GM19452 (cell line): ENCODE results near the gene CNOT6L.
"Not testable (repeated sequence)": the region's sequence is repeated elsewhere in the genome, so short reads cannot be mapped to it uniquely, and the experiment has no call there.

Source experiments
- ATAC-seq: cut with Tn5 transposase; IDR thresholded peaks from one replicate; pipeline ENCODE4 v1.9.1; 2021; ENCODE audit not compliant: unreplicated experiment

The CNOT6L gene

DNA sequence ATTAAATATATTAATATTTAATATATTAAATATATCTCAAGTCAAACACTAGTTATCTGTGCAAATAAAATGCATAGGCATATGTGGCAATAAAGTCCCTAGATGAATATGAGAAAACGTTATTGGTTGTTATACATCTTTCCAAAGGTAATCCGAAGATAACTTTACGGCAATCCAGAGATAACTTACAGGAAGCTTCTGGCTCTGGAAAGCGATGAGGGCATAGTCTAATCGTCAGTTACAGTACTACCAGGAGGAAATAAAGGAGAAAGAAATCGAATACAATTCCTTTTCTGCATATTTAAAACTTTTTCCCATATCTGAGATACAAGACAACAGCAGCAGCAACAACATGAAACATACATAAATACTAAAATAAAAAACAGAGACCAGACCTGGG, 35.3 kb downstream of the CNOT6L start:
- ATAC-seq, result no peak

DNA sequence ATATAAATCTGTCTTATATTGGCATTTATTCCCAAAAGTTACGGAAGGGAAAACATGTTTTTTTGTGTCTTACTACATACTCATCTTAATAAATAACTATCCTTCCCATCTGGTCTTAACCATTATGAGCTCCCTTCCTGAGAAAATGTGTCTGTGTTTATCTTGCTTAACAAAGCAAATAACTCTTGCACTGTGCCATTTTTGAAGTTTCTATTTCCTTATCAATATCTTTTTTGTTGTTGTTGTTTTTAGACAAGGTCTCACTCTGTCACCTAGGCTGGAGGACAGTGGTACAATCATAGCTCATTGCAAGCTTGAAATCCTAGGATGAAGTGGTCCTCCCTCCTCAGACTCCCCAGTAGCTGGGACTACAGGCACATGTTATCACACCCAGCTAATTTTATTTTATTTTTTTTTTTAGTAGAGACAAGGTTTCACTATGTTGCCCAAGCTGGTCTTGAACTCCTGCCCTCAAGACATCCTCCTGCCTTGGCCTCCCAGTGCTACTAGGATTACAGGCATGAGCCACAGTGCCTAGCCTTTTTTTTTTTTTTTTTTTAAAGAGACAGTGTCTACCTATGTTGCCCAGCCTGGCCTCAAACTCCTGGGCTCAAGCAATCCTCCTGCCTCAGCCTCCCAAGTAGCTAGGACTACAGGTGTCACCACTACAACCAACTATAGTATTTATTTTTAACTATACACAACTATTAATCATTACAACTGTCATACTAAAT, 36.9 kb downstream of the CNOT6L start:
- no peak for ATAC-seq

DNA sequence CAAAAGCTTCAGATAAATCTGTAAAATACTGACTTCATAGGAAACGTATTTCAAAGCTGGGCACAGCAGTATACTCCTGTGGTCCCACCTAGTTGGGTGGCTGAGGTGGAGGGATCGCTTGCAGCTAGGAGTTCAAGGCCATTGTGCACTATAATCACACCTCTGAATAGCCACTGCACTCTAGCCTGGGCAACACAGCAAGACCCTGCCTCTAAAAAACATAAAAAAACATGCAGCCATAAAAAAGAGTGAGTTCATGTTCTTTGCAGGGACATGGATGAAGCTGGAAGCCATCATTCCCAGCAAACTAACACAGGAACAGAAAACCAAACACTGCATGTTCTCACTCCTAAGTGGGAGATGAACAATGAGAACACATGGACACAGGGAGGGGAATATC, 38.4 kb downstream of the CNOT6L start:
- ATAC-seq, result not testable (repeated sequence)

DNA sequence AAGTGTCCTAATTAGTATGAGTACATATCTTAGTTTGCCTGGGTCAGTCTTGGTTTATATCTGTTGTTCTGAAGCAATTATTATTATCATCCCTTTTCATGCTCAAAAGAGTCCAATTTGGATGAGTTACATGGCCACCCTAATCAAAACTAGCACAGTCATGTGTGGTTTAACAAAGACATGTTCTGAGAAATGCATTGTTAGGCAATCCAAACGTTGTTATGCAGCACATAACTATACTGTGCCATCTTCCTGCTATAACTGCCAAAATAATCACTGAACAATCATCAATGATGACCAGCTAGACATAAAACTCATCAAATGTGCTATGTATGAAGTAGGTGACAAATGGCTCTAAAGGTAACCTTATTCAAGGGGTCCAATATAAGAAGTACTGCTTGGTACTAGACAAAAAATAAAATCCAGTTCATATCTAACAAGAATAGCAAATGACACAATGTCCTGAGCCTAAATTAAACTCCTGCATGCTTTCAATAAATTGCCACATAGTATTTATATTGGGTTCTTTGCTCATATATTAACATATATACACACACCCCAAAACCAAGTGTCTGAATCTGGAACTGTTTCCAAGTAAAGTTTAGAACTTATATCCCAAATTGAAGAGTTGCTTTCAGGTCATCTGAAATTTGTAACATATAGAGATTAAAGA, 41.9 kb downstream of the CNOT6L start:
- no peak for ATAC-seq

DNA sequence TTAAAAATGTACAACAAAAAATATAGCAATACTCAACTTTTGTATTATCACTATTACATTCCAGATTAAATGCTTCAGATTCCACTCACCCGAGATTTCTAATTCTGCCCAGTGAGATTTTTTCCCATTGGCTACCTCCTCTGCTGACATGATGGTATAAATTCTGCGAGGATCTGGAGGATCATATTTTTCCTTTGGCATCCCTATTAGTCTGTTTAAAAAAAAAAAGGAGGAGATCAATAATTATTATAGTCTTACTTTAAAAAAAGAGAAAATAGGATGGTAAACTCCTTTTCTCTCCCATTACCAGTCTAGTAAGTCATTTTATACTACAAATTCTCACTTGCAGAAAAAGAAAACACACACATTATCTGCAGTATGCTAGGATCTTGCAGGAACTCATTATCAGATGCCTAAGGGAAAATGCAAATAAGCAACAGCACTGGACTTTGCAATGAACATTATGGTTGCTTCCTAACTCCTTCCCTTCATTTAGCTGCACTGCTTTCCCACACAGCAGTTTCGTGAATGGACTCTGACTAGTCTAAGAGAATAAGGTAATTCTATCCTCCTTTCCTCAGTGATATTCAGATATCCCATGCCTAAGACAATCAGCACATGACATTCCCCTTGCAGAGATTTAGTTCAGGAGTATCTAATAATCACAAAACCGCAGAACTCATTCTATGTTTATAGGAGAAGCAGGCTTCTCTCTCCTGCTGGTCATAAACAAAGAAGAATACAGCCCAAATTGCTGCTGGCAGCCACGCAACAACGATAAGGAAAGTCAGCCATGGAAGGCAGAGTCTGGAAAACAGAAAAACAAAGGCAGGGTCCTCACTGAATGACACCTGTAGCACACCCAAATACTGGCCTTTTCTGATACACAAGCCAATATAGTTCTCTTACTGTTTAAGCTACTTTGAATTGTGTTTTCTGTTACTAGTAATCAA, 42.7 kb downstream of the CNOT6L start:
- ATAC-seq, result no peak

DNA sequence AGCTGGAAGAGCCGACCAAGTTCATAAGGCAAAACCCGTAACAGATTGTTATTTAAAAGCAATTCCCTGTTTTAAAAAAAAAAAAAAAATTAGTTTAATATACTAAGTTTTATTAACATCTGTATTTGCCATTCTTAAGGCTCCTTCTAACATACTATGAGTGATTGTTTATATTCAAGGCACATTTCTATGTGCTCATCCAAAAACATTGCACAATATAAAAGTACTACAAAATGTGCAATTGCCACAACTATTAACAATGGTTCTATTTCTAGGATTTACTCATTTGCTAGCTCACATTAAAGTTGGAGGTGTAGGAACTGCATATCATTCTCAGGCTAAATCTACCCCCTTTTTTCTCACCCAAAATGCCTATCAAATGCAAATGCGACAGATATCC, 46.1 kb downstream of the CNOT6L start:
- no peak for ATAC-seq

DNA sequence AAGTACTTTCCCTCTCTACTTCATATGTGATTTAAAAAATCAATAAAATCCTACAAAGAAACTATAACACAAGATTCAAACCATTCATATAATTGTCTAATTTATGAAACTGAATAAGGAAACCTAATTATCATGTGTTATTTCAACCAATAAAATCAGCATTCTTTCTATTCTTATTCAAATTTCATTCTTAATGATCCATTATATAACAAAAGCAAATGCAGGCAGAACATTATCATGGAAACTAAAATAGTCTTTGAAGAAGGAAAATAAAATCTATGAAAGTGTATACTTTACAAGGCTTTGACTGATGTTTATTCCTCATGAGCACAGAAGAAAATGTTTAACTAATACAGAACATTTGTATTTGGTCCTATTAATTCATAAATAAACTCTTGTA, 47.6 kb downstream of the CNOT6L start:
- no peak for ATAC-seq

DNA sequence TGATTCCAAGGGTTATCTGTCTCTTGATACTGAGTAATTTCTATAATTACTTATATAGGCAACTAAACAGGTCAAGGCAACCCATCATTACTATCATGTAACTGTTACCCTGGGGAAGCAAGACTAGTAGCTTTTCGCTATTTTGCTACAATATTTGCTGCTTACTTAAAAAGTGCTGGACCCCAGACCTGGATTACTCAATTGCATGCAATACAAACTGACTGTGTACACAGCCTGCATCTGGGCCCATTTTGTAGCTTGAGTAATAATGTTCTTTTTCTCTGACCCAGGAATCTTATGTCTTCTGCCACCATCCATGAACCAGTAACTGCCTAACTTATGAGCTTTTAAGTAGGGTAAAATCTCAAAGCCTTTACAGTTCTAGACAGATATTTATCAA, 53.4 kb downstream of the CNOT6L start:
- no peak for ATAC-seq

DNA sequence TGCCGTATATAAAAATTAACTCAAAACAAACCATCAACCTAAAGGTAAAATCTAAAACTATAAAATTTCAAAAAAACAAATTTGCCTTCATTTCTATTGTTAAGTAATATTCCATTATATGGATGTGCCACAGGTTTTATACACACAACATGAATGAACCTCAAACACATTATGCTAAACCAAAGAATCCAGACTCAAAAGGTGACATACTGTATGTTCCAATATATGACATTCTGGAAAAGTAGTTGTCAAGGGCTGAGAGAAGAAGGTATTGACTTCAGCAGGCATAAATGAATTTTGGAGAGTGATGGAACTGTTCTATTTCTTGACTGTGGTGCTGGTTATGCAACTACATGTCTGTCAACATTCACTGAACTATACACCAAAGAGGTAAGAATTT, 56.6 kb downstream of the CNOT6L start:
- no peak for ATAC-seq

DNA sequence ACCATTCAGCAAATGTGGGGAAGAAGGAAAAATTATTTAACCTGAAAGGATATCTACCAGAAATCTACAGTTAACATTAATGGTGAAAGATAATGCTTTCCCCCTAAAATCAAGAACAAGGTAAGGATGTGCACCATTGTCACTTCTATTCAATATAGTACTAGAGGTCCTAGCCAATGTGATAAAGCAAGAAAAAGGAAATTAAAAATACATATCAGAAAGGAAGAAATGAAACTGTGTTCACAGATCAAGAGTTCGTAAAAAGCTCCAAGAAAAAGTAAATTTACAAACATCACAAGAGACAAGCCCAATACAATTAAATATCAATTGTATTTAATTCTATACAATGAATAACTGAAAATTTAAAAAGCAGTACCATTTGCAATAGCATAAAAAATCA, 57.6 kb downstream of the CNOT6L start:
- ATAC-seq, result no peak

DNA sequence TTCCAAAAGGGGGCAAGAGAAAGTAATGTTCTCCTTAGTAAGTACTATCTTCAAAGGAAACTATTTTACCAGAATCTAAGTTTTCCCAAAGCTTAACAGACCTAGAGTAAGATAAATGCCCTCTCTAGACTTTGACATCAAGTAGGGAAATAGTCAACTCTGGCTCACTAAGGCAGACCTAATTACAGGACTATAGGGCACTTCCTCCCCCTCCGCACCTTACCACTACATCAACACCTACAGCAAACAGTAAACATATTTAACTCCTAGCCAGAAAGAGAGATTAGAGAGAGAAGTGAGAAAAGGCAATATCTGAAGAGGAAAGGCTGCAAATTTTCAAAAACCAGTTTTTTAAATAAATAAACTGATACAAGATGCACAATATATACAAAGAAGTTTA, 60.4 kb downstream of the CNOT6L start:
- no peak for ATAC-seq

DNA sequence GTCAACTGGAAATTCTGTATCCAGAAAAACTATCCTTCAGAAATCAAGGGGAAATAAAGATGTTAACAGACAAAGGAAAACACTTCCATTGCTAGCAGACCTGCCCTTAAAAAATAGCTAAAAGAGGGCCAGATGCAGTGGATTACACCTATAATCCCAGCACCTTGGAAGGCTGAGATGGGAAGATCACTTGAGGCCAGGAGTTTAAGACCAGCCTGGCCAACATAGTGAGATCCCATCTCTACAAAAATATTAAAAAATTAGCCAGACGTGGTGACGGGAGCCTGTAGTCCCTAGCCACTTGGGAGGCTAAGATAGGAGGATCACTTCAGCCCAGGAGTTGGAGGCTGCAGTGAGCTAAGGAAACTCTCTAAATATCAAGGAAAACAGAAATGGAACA, 67.4 kb downstream of the CNOT6L start:
- ATAC-seq, result no peak

DNA sequence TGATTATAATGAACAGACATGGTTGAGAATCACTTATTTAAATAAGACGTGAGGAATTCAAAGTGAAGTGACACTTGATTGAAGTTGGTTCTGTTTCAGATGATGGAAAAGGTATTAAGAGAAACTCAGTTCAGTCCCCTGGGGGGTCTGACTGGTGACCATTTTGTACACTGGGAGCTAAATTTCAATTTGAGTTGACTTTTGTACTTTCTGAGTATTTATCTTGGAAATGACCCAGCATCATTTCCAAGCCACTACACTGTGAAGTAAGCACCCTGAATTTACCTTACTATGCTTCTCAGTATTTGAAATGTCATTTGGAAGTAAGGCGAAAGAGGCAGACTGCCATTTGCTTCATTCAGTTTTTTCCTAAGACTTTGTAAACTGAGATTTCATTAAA, 73.4 kb downstream of the CNOT6L start:
- no peak for ATAC-seq

DNA sequence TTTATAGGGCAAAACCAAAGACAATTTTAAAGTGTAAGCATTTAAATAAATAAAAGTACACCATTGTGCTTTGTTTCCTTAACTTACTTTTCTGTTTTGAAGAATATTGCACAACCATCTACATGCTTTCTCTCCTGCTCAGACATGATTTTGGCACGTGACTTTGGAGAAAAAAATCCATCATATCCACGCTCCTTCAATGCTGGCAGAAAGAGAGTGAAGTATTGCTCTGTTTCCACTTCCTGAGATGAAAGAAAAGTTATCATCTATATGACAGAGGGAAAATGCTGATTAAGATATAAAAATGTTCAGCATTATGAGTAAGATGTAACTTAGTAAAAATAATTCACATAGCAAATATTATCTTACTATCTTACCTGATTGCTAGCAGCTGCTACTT, 77.1 kb downstream of the CNOT6L start:
- ATAC-seq, result no peak

DNA sequence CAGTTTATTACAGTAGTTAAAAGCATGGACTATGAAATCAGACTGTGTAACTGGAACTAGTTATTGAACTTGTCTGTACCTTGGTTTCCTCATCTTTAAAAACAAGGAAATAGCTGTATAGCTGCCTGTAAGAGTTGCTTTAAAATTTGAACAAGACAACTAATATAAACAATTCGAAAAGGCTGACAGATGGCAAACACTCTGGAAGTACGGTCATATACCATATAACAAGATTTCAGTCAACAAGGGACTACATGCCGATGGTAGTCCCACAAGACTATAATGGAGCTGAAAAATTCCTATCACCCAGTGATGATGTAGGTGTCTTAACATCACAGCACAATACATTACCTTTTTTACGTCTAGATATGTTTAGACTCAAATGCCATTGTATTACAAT, 78.7 kb downstream of the CNOT6L start:
- no peak for ATAC-seq

DNA sequence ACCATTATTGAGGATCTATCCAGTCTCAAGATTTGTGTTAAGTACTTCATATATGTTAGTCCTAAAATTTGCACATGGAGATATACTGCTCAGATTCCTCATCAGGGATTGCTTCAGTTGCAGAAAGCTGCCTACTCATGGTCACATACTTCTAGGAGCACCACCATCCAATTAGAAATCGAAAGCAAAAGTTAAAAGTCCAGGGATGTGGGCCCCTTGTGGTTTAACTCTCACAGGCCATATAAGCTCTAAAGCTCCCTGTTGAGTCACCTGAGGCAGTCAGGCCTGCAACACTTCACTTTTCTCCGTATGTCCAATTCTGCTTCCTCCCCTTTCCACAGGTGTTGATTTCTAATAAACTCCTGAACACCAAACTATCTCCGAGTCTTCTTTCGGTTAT, 84.2 kb downstream of the CNOT6L start:
- peak; percentile 98 for ATAC-seq

DNA sequence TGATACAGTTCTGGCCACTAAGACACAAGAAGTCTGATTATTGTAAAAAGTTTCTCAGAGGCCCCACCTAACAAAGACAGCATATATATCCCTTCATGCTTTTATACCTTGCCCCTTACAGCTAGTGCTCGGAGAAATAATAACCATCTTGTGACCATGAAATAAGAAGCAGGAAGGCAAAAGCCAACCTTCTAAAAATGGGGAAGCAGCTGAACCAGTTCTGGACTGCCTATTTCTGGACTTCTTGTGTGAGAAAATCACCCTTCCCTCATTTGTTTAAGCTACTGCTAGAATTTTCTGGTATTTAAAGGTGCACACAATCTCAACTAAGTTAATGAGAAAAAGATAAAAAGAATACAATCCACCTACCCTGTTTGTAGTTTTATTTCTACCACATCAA, 87.5 kb downstream of the CNOT6L start:
- no peak for ATAC-seq

DNA sequence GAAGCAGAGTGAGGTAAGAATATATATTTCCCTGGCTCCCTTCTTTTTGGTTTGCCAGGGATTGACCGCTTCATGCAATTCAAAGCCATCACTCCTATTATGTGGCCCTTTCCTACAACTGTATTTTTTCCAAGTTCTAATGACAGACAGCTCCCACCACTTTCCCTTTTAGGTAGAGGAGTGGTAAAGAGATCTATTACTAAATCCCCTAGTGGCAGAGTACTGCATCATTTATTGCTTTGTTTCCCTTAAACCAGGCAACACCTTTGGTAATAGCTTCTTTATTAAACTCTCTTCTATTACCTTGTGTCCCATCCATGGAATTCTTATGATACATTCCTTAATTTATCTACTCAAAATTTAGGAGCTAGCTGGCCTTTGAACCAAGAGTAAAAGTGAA, 90.7 kb downstream of the CNOT6L start:
- ATAC-seq, result no peak

DNA sequence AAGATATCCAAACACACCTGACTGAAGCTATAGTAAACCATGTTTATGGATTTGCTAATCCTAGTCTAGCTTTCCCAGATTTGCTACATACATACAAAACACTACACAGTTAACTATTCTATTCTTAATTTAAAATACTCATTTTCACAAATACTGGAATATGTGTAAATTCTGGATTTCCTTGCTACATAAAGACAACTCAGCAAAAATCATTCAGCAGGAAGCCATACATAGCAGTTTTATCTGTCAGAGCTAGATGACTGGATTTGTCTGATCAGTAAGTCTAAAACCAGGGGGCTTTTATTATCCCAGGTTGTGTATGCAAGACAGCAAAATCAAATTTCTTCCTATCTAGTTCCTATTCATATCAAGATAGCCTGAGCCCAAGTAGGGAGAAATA, 98.1 kb downstream of the CNOT6L start:
- ATAC-seq, result no peak

DNA sequence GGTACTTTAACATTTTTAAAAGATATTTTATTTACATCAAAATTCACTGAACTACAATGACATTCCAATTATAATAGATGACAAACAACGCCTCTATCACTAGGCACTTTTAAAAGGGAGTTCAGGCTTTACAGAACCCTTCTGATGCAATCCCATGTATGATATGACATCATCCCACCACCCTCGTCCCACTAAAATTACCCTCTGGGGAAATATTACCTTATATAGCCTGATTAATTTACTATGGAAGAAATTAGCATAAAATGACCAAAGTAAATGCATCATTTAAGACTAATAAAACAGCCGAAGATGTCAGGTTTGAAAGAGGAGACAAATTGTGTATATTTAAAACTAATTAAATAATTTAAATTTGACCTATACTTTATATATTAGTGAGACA, 100.7 kb downstream of the CNOT6L start:
- ATAC-seq, result not testable (repeated sequence)

DNA sequence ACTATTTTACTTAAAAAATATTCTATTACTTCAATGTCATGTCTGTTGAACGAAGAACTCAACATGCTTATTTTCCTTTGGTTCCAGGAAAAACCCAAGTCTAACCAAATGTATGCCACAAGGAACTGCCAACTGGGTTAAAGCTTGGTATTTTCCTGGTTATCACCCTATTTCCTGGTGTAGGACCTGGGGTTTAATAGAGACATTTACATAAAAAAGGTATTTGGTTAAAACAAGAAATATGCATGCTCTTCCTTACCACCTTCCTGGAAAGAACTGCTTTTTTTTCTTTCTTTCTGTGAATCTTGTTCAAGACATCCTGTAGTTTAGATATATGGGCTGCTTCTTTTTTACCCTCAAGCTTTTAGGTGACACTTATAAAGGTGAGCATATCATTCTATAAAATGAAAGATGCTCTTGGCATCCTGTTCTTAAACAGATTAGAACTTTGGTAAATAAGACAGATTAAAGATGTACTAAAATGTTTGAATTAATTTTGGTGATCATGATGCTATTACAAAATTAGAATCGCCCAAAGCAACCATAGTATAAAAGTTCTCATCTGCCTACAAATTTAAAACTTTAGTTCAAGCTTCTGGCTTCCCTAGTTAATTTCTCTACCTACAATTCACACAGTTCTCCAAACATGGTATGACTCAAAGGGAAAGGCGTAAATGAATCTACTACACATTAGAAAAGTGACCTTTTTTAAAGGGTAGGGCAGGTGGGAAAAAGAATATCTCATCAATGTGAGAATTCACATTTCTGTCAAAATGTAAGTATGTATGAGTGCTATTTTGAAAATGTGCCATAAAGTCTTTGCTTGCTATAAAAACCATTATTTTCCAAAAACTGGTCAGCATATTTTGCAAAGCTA, 103.5 kb downstream of the CNOT6L start:
- ATAC-seq, result no peak
